Activated CD4-positive, alpha-beta T cell treated with anti-CD3 and anti-CD28 coated beads for 36 hours (primary cell): ENCODE measurements around the gene BCL2L11. TPM values are rescaled to one million over a fixed set of nuclear protein-coding genes. Genes with fewer than 3 reads are reported as not detected.

Experiments
- ATAC-seq: fragments of 200-7000 bp; cut with Tn5 transposase; one replicate; pipeline ENCODE4 v1.10.0; 2021; ENCODE audit warnings: mild to moderate bottlenecking, moderate library complexity
- CTCF ChIA-PET: fragments of 350-600 bp; sonication (Branson Sonifier 250); formaldehyde crosslinking; loops from one replicate; lab custom pipeline; 2021; ENCODE audit warnings: antibody characterized with exemption; lab: Charles Lee
- POLR2A ChIA-PET: fragments of 350-600 bp; sonication (Branson Sonifier 250); formaldehyde crosslinking; loops from one replicate; lab custom pipeline; 2021; ENCODE audit warnings: antibody characterized with exemption, inconsistent platforms; lab: Charles Lee
- DNase-seq: peaks from one replicate; pipeline ENCODE4 v3.0.0-alpha.2; 2020
- H3K27ac Mint-ChIP-seq: one replicate; pipeline ENCODE4 v1.8.0; 2021; ENCODE audit warnings: mixed read lengths
- H3K27me3 Mint-ChIP-seq: one replicate; pipeline ENCODE4 v1.8.0; 2021; ENCODE audit warnings: mixed read lengths
- H3K36me3 Mint-ChIP-seq: one replicate; pipeline ENCODE4 v1.8.0; 2021; ENCODE audit warnings: low read depth, mixed read lengths
- H3K4me1 Mint-ChIP-seq: one replicate; pipeline ENCODE4 v1.8.0; 2021; ENCODE audit warnings: mixed read lengths
- H3K4me3 Mint-ChIP-seq: one replicate; pipeline ENCODE4 v1.8.0; 2021; ENCODE audit warnings: mild to moderate bottlenecking, moderate library complexity, mixed read lengths
- H3K9me3 Mint-ChIP-seq: one replicate; pipeline ENCODE4 v1.8.0; 2021; ENCODE audit warnings: low read depth, mixed read lengths
- intact Hi-C, 2 experiments: fragments of 100-400 bp; cut with DNase I in 1 of 2; cut with micrococcal nuclease in 1 of 2; formaldehyde crosslinking; loops; one replicate each; pipeline versions ENCODE4 v1.14.2 to v1.15.1; 2022 to 2024; cut with DNase I, micrococcal nuclease
- total RNA-seq, 2 experiments: library from RNA; stranded (reverse); gene quantifications; one replicate each; pipeline ENCODE4 v1.2.3, GENCODE V29; 2021

Gene BCL2L11
- total RNA-seq, 2 experiments from 2014 or later, result 18.2 to 28.6 TPM

DNA sequence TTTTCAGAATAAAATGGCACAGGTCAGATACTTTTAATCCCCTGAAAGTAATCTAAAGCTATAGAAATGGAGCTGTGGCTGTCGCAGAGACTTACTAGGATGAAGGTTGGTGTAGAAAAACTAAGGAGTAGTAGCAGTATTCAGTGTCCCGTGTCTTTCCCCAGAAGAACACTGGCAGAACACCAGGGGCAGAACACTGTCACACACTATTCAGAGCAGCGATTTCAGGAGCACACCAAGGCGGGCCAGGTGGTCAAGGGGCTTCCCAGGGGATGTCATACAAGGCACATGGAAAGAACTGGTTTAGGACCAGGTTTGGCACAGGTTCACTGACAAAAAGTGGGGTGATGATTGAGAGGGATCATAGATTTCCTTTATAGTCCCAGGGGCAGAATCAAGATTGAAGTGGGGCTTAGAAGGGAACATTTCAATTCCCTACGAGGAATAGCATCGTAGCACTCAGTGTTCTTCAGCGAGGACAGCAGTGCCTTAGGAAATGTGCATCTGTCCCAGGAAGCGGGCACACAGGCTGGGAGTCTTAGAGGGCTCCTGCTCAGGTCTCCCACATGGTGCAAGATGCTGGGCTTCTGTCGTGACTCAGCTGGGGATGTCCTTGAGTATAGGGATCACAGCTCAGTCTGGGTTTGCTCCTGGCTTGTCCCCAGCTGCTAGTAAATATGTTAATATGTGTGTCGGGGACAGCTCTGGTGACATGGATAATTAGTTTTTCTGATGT lies 22.6 kb downstream of the BCL2L11 start:
- intact Hi-C loops, result no loop called here
- DNase-seq (no peak), ATAC-seq (no peak)
- Mint-ChIP-seq H3K4me1 (peaks cover 20% of the 10 kb centered on the region), H3K27me3 (no peaks in the 10 kb centered on the region), H3K36me3 (peaks cover 62% of the 10 kb centered on the region), H3K9me3 (no peaks in the 10 kb centered on the region), H3K4me3 (no peak overlapping the region), H3K27ac (no peak overlapping the region)
- CTCF ChIA-PET, result interaction anchor here (0.6 to 1.6 kb wide), 4 partner anchors 8 to 966 kb away, joined by 3 read pairs; no protein-coding TSS in a partner anchor
- POLR2A ChIA-PET, result no interaction called here

DNA sequence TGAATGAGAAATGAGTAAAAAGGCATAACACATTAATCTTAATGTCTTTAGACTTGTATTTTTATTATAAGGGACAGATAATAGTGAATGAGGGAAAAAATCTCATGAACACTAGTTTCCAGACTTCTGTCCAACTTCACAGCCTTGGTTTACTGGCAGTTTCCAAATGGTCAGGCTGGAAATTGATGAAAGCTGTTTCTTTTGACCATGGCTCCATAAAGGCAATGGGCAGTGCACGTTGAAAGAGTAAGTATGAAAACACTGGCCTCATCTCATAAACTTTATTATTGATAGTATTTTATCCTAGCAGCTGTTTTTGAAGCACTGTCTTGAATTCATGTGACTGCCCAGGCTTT lies 23.1 kb downstream of the BCL2L11 start:
- no peak overlapping the region for H3K4me3 Mint-ChIP-seq
- POLR2A ChIA-PET, result no interaction called here
- no peak for DNase-seq
- H3K27ac Mint-ChIP-seq, result no peak overlapping the region
- intact Hi-C loops, result no loop called here
- H3K4me1 Mint-ChIP-seq, result peaks cover 25% of the 10 kb centered on the region
- no peaks in the 10 kb centered on the region for H3K9me3 Mint-ChIP-seq
- peaks cover 62% of the 10 kb centered on the region for H3K36me3 Mint-ChIP-seq
- ATAC-seq, result no peak
- H3K27me3 Mint-ChIP-seq, result no peaks in the 10 kb centered on the region
- CTCF ChIA-PET, result interaction anchor here (1.6 kb wide), 1 partner anchor 19 kb away, joined by 3 read pairs; no protein-coding TSS in a partner anchor

DNA sequence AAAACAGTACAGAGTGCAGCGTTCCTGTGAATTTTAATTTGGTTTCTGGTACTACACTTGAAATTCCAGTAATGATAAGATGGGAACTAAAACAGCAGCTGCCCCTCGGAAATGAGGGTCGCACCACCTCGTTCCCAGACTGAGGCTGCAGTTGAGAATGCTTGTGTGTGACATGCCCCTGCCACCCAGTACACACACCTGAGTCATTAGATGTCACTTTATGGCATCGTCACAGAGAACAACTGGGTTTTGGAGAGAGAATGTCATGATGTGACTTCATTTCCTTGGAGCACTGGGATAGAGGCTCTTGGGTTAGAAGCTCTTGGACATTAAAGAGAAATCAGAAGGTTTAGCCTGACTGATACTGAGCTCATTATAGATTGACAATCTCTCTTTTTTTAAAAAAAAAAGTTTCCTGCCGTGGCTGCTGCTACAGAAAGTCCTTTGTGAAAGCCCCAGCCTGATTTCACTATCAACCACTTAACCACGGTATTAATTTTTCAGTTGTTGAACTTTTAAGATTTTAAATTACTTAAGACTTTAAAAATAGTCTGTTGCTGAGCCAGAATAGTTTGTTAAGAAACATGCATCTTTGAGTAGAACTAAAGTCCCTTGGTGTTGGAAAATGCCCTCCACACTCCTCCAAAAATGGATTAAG lies 24.5 kb downstream of the BCL2L11 start:
- ChIA-PET CTCF (no interaction called here), POLR2A (no interaction called here)
- Mint-ChIP-seq H3K4me3 (no peak overlapping the region), H3K9me3 (no peaks in the 10 kb centered on the region), H3K27me3 (no peaks in the 10 kb centered on the region), H3K27ac (no peak overlapping the region), H3K4me1 (peaks cover 34% of the 10 kb centered on the region), H3K36me3 (peaks cover 54% of the 10 kb centered on the region)
- DNase-seq (no peak), ATAC-seq (no peak)
- intact Hi-C loops, result no loop called here

DNA sequence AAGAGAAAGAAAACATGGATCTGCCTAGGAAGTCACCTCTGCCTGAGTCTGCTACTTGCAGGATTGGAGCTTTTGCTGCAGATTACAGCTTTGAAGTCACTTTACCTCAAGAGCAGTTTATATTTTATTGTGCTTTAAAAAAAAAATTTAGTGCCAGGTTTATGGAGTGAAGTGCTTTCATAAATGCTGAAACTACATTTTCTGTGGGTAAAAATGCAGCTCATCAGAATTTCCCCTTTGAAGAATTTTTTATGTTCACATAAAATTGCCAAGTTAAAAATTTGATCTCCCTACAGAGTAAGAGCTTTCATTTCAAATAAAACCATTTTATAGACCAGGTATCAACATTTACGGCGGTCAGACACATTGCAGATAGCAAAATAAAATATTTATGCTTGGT lies 25.2 kb downstream of the BCL2L11 start:
- no peaks in the 10 kb centered on the region for H3K9me3 Mint-ChIP-seq
- H3K27ac Mint-ChIP-seq, result no peak overlapping the region
- peaks cover 54% of the 10 kb centered on the region for H3K36me3 Mint-ChIP-seq
- intact Hi-C loops, result no loop called here
- ATAC-seq (no peak), DNase-seq (no peak)
- no peak overlapping the region for H3K4me3 Mint-ChIP-seq
- H3K27me3 Mint-ChIP-seq, result no peaks in the 10 kb centered on the region
- ChIA-PET CTCF (interaction anchor here (1.1 kb wide), 1 partner anchor 15 kb away, joined by 3 read pairs; no protein-coding TSS in a partner anchor), POLR2A (no interaction called here)
- peaks cover 34% of the 10 kb centered on the region for H3K4me1 Mint-ChIP-seq

DNA sequence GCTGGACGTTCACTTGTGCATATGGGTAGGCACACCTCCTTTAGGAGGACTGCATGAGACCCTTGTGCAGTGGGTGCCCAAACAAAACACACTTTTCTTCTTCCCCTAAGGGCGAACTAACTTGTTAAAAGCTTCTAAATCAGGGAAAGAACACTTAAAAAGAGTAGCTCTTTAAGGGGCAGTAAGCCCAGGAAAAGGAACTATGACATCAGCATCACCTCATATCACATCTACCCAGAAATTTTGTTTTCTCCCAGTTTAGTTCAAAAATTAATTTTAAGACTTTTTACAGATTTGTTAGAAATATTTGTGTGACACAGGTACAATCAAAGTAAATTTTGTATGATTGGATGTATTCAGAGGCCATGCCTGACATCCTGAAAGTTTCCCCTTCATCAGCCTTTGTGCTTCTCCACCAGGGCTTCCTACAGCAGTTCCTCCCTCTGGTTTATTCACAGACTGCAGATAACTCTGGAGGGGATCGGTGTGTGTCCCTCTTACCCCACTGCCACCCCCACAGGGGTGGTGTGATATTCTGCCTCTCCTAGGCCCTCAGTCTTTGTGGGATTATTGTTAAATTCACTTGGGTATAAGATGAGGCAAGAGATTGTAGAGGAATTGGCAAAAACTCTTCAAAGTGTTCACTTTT lies 27.6 kb downstream of the BCL2L11 start:
- no peak for DNase-seq
- Mint-ChIP-seq H3K9me3 (no peaks in the 10 kb centered on the region), H3K27ac (no peak overlapping the region), H3K4me3 (no peak overlapping the region), H3K4me1 (peaks cover 27% of the 10 kb centered on the region), H3K27me3 (no peaks in the 10 kb centered on the region), H3K36me3 (peaks cover 54% of the 10 kb centered on the region)
- CTCF ChIA-PET, result no interaction called here
- intact Hi-C loops, result no loop called here
- POLR2A ChIA-PET, result no interaction called here
- ATAC-seq, result no peak

DNA sequence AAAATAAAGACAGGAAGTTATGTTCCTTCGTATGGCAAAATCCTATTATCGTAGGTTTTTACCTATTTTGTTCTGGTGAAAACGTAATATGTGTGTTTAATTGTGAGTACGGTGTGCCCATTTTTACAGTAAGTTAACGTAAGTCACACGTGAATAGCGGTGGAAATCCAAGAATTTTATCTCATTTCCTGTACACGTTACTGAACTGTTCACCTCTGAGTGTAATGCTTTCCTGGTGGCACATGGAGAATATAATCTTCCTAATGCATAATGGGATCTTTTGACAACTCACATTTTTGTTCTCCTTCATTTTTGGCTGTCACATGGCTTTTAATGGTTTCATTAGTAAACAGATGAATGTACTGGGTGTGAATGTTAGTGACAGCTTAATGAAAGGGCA lies 28.2 kb downstream of the BCL2L11 start:
- Mint-ChIP-seq H3K4me1 (peaks cover 27% of the 10 kb centered on the region), H3K36me3 (peaks cover 59% of the 10 kb centered on the region)
- POLR2A ChIA-PET, result no interaction called here

DNA sequence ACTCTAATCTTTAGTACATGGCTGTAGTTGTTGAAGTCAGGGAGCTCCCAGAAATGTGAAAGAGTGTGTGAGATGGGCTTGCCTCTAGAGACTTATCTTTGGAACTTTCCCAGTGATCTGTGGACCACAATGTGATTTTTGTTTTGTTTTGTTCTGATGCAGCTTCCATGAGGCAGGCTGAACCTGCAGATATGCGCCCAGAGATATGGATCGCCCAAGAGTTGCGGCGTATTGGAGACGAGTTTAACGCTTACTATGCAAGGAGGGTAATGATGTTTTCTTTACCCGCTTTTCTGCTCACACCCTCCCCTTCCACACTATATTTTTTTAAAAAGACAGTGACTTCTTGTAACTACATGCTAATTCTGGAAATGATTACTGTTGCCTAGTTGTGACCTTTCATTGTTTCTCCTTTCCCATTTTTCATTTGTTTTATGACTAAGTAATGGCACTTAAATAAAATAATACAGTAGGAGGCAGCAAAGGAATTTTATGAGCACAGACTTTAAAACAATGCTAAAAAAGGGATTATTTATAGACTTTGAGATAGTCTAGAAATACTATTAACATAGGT lies 29.3 kb downstream of the BCL2L11 start:
- intact Hi-C loops, result no loop called here
- no peak overlapping the region for H3K27ac Mint-ChIP-seq
- ATAC-seq, result no peak
- no peak overlapping the region for H3K4me3 Mint-ChIP-seq
- peaks cover 61% of the 10 kb centered on the region for H3K36me3 Mint-ChIP-seq
- DNase-seq, result no peak
- H3K9me3 Mint-ChIP-seq, result no peaks in the 10 kb centered on the region
- CTCF ChIA-PET, result interaction anchor here (1.3 kb wide), 1 partner anchor 25 kb away, joined by 3 read pairs; no protein-coding TSS in a partner anchor
- POLR2A ChIA-PET, result no interaction called here
- H3K27me3 Mint-ChIP-seq, result no peaks in the 10 kb centered on the region
- peaks cover 28% of the 10 kb centered on the region for H3K4me1 Mint-ChIP-seq

More for the DNA sequence above, 28.2 kb downstream of the BCL2L11 start:
- CTCF ChIA-PET, result no interaction called here
- H3K9me3 Mint-ChIP-seq, result no peaks in the 10 kb centered on the region
- no peaks in the 10 kb centered on the region for H3K27me3 Mint-ChIP-seq
- DNase-seq (no peak), ATAC-seq (no peak)
- intact Hi-C loops, result no loop called here
- H3K27ac Mint-ChIP-seq, result no peak overlapping the region
- no peak overlapping the region for H3K4me3 Mint-ChIP-seq

DNA sequence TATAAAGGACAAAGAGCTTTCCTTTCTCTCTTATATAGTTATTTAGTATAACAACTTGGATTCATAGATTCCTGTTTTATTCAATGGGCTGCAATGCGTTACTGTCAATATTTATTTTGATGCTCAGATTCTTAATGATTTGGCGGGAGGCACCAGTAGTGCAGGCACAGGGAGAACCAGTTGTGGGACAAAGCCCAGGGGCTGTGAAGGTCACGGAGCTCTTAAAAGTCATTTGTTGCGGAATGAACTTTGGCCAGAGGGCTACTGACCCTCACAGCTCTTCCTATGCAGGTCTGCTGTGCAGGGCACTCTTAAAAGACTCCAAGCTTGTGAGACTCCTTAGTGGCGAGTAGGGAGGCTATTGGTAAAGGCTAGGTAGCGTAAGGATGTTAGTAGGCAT lies 34.0 kb downstream of the BCL2L11 start:
- Mint-ChIP-seq H3K36me3 (peaks cover 82% of the 10 kb centered on the region), H3K27ac (no peak overlapping the region), H3K4me1 (peaks cover 38% of the 10 kb centered on the region), H3K4me3 (no peak overlapping the region), H3K27me3 (no peaks in the 10 kb centered on the region), H3K9me3 (no peaks in the 10 kb centered on the region)
- no peak for DNase-seq
- CTCF ChIA-PET, result no interaction called here
- intact Hi-C loops, result no loop called here
- no peak for ATAC-seq
- POLR2A ChIA-PET, result interaction anchor here (0.6 kb wide), 1 partner anchor 21 kb away, joined by 3 read pairs; no protein-coding TSS in a partner anchor

DNA sequence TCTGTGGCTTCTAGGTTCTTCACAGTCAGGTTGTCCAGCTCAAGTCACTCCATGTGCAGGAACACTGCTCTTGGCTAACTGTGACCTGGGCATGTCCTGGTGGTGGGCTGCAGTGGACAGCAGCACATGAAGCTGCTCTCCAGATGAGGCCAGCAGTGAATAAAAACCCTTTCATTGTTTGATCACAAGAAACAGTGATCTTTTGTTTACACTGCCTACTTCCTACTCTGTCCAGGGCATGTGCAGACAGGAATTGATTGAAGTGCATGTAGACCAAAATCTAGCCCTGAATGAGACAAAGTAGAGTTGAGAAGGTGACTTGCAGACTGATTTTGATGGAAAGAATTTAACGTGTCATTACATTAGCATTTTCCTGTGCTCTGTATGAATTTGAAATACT lies 34.9 kb downstream of the BCL2L11 start:
- intact Hi-C loops, result loop anchor here in 1 of 2 experiments (2.0 kb wide), 1 partner anchor 21 kb away; no protein-coding TSS in a partner anchor
- Mint-ChIP-seq H3K4me1 (peaks cover 36% of the 10 kb centered on the region), H3K27me3 (no peaks in the 10 kb centered on the region), H3K27ac (no peak overlapping the region), H3K4me3 (no peak overlapping the region), H3K36me3 (peaks cover 81% of the 10 kb centered on the region), H3K9me3 (no peaks in the 10 kb centered on the region)
- peak; percentile 30 for ATAC-seq
- DNase-seq, result no peak
- CTCF ChIA-PET, result interaction anchor here (1.4 kb wide), 1 partner anchor 13 kb away, joined by 4 read pairs; no protein-coding TSS in a partner anchor
- POLR2A ChIA-PET, result no interaction called here

DNA sequence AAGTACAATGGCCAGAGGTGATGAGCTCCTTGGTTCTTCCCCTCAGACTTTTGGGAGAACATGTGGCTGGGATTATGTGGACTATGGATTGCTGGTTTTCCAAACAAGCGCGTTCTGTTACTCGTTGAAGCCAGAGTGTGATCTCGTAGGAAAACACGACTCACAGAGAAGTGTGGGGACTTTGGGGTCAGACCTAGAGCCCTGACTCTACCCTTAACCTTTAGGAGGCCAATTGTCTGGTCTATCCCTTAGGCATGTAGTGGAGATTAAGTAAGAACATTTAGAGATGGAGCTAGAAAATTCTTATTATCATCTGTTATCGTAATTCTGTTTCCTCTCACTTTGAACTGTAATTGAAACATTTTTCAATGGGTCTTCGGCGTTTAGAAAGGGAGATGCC lies 35.8 kb downstream of the BCL2L11 start:
- Mint-ChIP-seq H3K27ac (no peak overlapping the region), H3K4me1 (peaks cover 36% of the 10 kb centered on the region), H3K4me3 (no peak overlapping the region), H3K27me3 (no peaks in the 10 kb centered on the region), H3K36me3 (peaks cover 79% of the 10 kb centered on the region), H3K9me3 (no peaks in the 10 kb centered on the region)
- ChIA-PET POLR2A (no interaction called here), CTCF (interaction anchor here (1.4 kb wide), 2 partner anchors 12 to 14 kb away, joined by 3 to 4 read pairs; no protein-coding TSS in a partner anchor)
- DNase-seq (no peak), ATAC-seq (no peak)
- intact Hi-C loops, result loop anchor here in 1 of 2 experiments (2.0 kb wide), 1 partner anchor 20 kb away; no protein-coding TSS in a partner anchor

DNA sequence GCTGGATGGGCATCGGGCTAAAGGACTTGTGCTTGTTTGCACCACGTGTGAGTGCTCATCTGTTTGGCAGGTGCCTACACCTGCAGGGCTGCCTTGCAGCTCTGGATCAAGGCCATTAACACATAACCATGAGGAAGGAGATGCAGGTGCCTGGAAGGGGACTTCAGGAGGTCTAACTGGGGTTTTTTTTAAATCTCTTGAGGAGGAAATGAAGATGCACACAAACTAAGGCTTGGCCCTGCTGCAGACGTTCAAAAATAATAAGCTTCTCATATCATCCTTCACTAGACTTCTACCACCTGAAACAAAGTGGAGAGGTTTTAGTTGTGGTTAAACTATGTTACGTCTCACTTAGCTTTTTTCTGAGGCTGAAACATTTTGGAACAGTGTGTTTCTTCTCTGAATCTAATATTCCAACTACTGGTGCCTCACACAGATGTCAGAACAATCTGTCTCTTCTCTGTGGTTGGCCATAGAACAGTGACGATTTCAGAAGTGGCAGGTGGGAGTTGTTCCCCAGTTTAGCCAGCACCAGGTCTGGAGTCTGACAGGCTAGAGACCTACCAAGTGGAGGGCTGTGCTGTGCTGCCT lies 36.5 kb downstream of the BCL2L11 start:
- intact Hi-C loops, result loop anchor here in 1 of 2 experiments (2.0 kb wide), 1 partner anchor 20 kb away; no protein-coding TSS in a partner anchor
- H3K4me1 Mint-ChIP-seq, result peaks cover 41% of the 10 kb centered on the region
- no peak for DNase-seq
- ATAC-seq, result no peak
- H3K9me3 Mint-ChIP-seq, result no peaks in the 10 kb centered on the region
- POLR2A ChIA-PET, result no interaction called here
- no peak overlapping the region for H3K4me3 Mint-ChIP-seq
- CTCF ChIA-PET, result interaction anchor here (0.7 to 1.4 kb wide), 2 partner anchors 15 to 65 kb away, joined by 3 to 5 read pairs; no protein-coding TSS in a partner anchor
- H3K36me3 Mint-ChIP-seq, result peaks cover 78% of the 10 kb centered on the region
- H3K27ac Mint-ChIP-seq, result no peak overlapping the region
- H3K27me3 Mint-ChIP-seq, result no peaks in the 10 kb centered on the region
